Spleen (tissue), 11 donors: ENCODE data around the gene ADCY4. TPM values are rescaled to one million over a fixed set of nuclear protein-coding genes. Genes with fewer than 3 reads are reported as not detected.
"Not testable (repeated sequence)": the region's sequence is repeated elsewhere in the genome, so short reads cannot be mapped to it uniquely, and the experiment has no call there.

Source experiments
- DNase-seq: peaks from one replicate; pipeline ENCODE4 v3.0.0-alpha.2; 2020
- H3K27ac ChIP-seq, 8 donors: fragments of 200-600 bp; sonication (generic) in 7 of 8; 1 replicate in 4 of 8; 2 replicates in 4 of 8; pipeline versions ENCODE4 v1.5.0 to v1.8.0; 2016 to 2021; ENCODE audit warnings: inconsistent platforms in 4 of 8, mild to moderate bottlenecking in 4 of 8, moderate library complexity in 1 of 8
- H3K27me3 ChIP-seq, 7 donors: fragments of 200-600 bp; sonication (generic) in 6 of 7; replicated peaks in 1 of 7; 1 replicate in 4 of 7; 2 replicates in 3 of 7; pipeline versions ENCODE4 v1.5.0 to v1.8.0; 2016 to 2021; ENCODE audit warnings: inconsistent platforms in 3 of 7, mild to moderate bottlenecking in 1 of 7
- H3K36me3 ChIP-seq, 6 donors: fragments of 200-600 bp; sonication (generic) in 5 of 6; 1 replicate in 4 of 6; 2 replicates in 2 of 6; pipeline versions ENCODE4 v1.5.0 to v1.8.0; 2016 to 2021; ENCODE audit warnings: inconsistent platforms in 2 of 6
- H3K4me1 ChIP-seq, 6 donors: fragments of 200-600 bp; sonication (generic) in 5 of 6; 1 replicate in 3 of 6; 2 replicates in 3 of 6; pipeline versions ENCODE4 v1.5.0 to v1.8.0; 2016 to 2021; ENCODE audit warnings: inconsistent platforms in 3 of 6
- H3K4me3 ChIP-seq, 8 donors: fragments of 200-600 bp; sonication (generic) in 7 of 8; 1 replicate in 4 of 8; 2 replicates in 4 of 8; pipeline versions ENCODE4 v1.5.0 to v1.8.0; 2016 to 2021; ENCODE audit warnings: inconsistent platforms in 4 of 8, mild to moderate bottlenecking in 4 of 8, moderate library complexity in 2 of 8
- H3K9me3 ChIP-seq, 8 donors: fragments of 200-600 bp; sonication (generic) in 7 of 8; 1 replicate in 4 of 8; 2 replicates in 4 of 8; pipeline versions ENCODE4 v1.5.0 to v1.8.0; 2016 to 2021; ENCODE audit warnings: inconsistent platforms in 4 of 8
- POLR2A ChIP-seq, 3 donors: fragments of 450-650 bp; IDR thresholded peaks; one replicate each; pipeline ENCODE4 v1.5.1; 2017; ENCODE audit warnings: antibody characterized with exemption in 3 of 3, mild to moderate bottlenecking in 1 of 3
- POLR2AphosphoS5 ChIP-seq, 3 donors: sonication (generic); formaldehyde crosslinking; IDR thresholded peaks; one replicate each; pipeline ENCODE4 v1.5.1; 2017; ENCODE audit warnings: antibody characterized with exemption in 3 of 3
- WGBS, 5 donors: extraction: QIAGEN DNeasy Blood & Tissue Kit in 3 of 5; methylation state at CpG; one replicate each; pipeline versions ENCODE4 v1.1.5 to v1.1.7; 2013 to 2018; 5-methylcytosine and 5-hydroxymethylcytosine counted together
- intact Hi-C: fragments of 100-400 bp; cut with DNase I; formaldehyde crosslinking; loops from one replicate; pipeline ENCODE4 v1.15.0; 2023; ENCODE audit warnings: low total_unique reads
- polyA plus RNA-seq, 3 donors: library from polyadenylated mRNA; stranded (reverse); fragments of 200-250 nt; gene quantifications; one replicate each; pipeline ENCODE4 v1.2.1, GENCODE V29; 2013
- total RNA-seq, 7 donors: library from RNA; depleted of rRNA in 3 of 7; stranded (reverse); fragments of >200 nt in 3 of 7; fragmentation: NEBNext Ultra II Directional in 4 of 7; extraction: Animal tissue kit (Norgen Biotek cat#: 25700) in 4 of 7; gene quantifications; one replicate each; pipeline versions ENCODE4 v1.1.0 to v1.2.1, GENCODE V29; 2016 to 2021
- TF ChIP-seq, protein P1 (sequence below), 11 experiments: fragments of 200-600 bp in 7 of 11; fragments of 450-650 bp in 4 of 11; sonication (generic) in 4 of 11; IDR thresholded peaks in 8 of 11; conservative IDR thresholded peaks in 3 of 11; 1 replicate in 7 of 11; 2 replicates in 4 of 11; pipeline versions ENCODE4 v1.4.0 to v1.8.0; 2016 to 2021; ENCODE audit warnings: antibody characterized with exemption in 11 of 11, inconsistent platforms in 4 of 11, mild to moderate bottlenecking in 1 of 11
- donor health status: healthy with polysubstance abuse.
- donor health status: DM: no; HTN: no; CAD: no; lungs with moderate emphysema.
- donor health status: DM: no; HTN: no; CAD: no.
- donor health status: Bipolar disorder and iron deficiency.
- donor health status: healthy.
- donor health status: DM: no; HTN: no; CAD: no.
- donor health status: DM: yes; HTN: yes; CAD: no.

ADCY4 gene
- total and polyA plus RNA-seq, 10 donors = 13.0 to 114 (median 56.7) TPM

DNA sequence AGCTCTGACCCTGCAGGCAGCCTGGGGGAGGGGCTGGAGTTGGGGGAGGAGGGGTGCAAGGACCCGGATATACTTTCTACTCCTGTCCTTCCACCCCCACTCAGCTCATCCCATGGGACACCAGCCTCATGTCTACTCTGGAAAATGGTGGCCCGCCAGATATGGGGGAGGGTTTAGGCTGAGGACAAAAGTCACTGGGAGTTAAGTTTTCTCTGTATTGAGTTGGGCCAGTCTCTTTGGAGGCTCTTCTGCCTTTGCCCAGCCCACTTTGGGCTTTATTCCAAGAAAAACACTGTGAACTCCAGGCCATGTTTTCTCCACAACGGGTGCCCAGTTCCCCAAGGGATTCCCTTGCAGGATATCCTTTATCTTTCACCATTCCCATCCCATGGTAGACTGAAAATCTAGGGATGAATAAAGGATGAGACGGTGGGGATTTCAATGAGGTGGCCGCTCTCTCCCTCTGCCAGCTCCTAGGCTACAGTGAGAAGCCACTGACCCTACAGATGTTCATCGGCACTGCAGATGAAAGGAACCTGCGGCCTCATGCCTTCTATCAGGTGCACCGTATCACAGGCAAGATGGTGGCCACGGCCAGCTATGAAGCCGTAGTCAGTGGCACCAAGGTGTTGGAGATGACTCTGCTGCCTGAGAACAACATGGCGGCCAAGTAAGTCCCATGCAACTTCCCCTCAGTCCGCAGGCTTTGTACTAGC, 38.0 kb upstream of the ADCY4 start:
- peaks cover 0 to 33% (median 6%) of the 10 kb centered on the region in 7 donors for H3K27me3 ChIP-seq
- no peak for DNase-seq
- 81 to 94% (median 87%) methylated on average over 12 of the region's 12 CpGs for WGBS, 5 donors
- H3K36me3 ChIP-seq = peaks cover 0 to 7% (median 0%) of the 10 kb centered on the region in 6 donors
- peaks cover 0 to 29% (median 13%) of the 10 kb centered on the region in 6 donors for H3K4me1 ChIP-seq
- H3K4me3 ChIP-seq = no peak overlapping the region
- peak overlapping the region in 2 of 8 donors; percentile 21 to 28 for H3K27ac ChIP-seq
- no peaks in the 10 kb centered on the region for H3K9me3 ChIP-seq
- intact Hi-C loops = no loop called here
- peak in 2 of 3 donors; percentile 36 to 44 for TF ChIP-seq POLR2AphosphoS5 (IDR thresholded peaks at IDR 0.05)
- TF ChIP-seq, protein P1, sequence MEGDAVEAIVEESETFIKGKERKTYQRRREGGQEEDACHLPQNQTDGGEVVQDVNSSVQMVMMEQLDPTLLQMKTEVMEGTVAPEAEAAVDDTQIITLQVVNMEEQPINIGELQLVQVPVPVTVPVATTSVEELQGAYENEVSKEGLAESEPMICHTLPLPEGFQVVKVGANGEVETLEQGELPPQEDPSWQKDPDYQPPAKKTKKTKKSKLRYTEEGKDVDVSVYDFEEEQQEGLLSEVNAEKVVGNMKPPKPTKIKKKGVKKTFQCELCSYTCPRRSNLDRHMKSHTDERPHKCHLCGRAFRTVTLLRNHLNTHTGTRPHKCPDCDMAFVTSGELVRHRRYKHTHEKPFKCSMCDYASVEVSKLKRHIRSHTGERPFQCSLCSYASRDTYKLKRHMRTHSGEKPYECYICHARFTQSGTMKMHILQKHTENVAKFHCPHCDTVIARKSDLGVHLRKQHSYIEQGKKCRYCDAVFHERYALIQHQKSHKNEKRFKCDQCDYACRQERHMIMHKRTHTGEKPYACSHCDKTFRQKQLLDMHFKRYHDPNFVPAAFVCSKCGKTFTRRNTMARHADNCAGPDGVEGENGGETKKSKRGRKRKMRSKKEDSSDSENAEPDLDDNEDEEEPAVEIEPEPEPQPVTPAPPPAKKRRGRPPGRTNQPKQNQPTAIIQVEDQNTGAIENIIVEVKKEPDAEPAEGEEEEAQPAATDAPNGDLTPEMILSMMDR (IDR thresholded peaks at IDR 0.05 in 8 of 11, conservative IDR thresholded peaks at IDR 0.05 in 3 of 11) = no peak
- TF ChIP-seq POLR2A (IDR thresholded peaks at IDR 0.05) = no peak

DNA sequence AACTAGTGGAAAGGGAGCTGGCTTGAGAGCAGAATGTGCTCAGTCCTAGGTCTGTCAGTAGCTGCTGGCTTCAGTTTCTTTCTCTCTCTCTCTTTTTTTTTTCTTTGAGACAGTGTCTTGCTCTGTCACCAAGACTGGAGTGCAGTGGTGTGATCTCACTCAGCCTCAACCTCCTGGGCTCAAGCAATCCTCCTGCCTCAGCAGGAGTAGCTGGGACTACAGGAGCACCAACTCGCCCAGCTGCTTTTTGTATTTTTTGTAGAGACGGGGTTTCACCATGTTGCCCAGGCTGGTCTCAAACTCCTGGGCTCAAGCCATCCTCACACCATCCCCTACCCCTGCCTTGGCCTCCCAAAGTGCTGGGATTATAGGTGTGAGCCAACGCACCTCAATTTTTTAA, 36.7 kb upstream of the ADCY4 start:
- DNase-seq, intact Hi-C loops, H3K27ac ChIP-seq, H3K36me3 ChIP-seq, H3K9me3 ChIP-seq, H3K4me3 ChIP-seq: not testable (repeated sequence)
- peaks cover 0 to 43% (median 11%) of the 10 kb centered on the region in 7 donors for H3K27me3 ChIP-seq
- H3K4me1 ChIP-seq = peaks cover 8 to 42% (median 25%) of the 10 kb centered on the region in 6 donors
- WGBS, 5 donors = 87 to 94% (median 92%) methylated on average over 3 of the region's 3 CpGs

DNA sequence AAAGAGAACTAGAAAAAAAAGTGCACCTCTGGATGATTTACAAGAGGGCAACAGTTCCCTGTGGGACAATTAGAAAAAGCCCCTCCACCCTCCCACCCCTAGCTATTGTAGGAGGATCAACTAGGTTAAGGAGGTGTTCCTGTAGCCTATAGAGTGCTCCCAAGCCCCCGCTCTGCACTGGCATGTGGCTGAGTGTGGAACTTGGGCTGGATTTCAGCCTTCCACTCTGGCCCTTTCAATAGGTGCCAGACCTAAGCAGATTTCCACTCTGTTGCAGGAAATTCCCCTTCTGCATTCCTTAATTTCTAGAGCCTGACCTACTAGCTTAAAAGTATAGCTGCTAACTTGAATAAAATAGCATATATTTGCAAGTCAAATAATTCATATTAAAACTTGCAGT, 35.9 kb upstream of the ADCY4 start:
- H3K4me1 ChIP-seq = peaks cover 10 to 50% (median 34%) of the 10 kb centered on the region in 6 donors
- H3K9me3 ChIP-seq = no peaks in the 10 kb centered on the region
- peaks cover 0 to 44% (median 11%) of the 10 kb centered on the region in 7 donors for H3K27me3 ChIP-seq
- no peak overlapping the region for H3K4me3 ChIP-seq
- peaks cover 0 to 7% (median 0%) of the 10 kb centered on the region in 6 donors for H3K36me3 ChIP-seq
- TF ChIP-seq, protein P1 (IDR thresholded peaks at IDR 0.05 in 8 of 11, conservative IDR thresholded peaks at IDR 0.05 in 3 of 11) = no peak
- no peak for TF ChIP-seq POLR2AphosphoS5 (IDR thresholded peaks at IDR 0.05)
- TF ChIP-seq POLR2A (IDR thresholded peaks at IDR 0.05) = no peak
- no peak for DNase-seq
- intact Hi-C loops = no loop called here
- H3K27ac ChIP-seq = no peak overlapping the region
- WGBS, 5 donors = 45 to 81% (median 78%) methylated on average over 1 of the region's 1 CpG

DNA sequence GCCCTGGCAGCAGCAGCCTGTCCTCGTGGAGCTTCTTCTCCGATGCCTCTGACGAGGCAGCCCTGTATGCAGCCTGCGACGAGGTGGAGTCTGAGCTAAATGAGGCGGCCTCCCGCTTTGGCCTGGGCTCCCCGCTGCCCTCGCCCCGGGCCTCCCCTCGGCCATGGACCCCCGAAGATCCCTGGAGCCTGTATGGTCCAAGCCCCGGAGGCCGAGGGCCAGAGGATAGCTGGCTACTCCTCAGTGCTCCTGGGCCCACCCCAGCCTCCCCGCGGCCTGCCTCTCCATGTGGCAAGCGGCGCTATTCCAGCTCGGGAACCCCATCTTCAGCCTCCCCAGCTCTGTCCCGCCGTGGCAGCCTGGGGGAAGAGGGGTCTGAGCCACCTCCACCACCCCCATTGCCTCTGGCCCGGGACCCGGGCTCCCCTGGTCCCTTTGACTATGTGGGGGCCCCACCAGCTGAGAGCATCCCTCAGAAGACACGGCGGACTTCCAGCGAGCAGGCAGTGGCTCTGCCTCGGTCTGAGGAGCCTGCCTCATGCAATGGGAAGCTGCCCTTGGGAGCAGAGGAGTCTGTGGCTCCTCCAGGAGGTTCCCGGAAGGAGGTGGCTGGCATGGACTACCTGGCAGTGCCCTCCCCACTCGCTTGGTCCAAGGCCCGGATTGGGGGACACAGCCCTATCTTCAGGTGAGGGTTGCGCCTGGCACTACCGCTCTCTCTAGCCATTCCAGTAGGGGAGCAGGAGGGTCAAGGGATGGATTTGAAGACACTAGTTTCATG, 35.2 kb upstream of the ADCY4 start:
- H3K9me3 ChIP-seq = no peaks in the 10 kb centered on the region
- H3K27ac ChIP-seq = no peak overlapping the region

More for the DNA sequence above, 35.2 kb upstream of the ADCY4 start:
- Histone ChIP-seq H3K4me3 (no peak overlapping the region), H3K27me3 (peaks cover 0 to 50% (median 11%) of the 10 kb centered on the region in 7 donors), H3K36me3 (peaks cover 0 to 7% (median 0%) of the 10 kb centered on the region in 6 donors), H3K4me1 (peaks cover 16 to 57% (median 40%) of the 10 kb centered on the region in 6 donors)
- no peak for DNase-seq
- WGBS, 5 donors = 89 to 93% (median 90%) methylated on average over 22 to 32 of the region's 32 CpGs
- TF ChIP-seq POLR2AphosphoS5 (IDR thresholded peaks at IDR 0.05) (no peak), POLR2A (IDR thresholded peaks at IDR 0.05) (no peak)
- TF ChIP-seq, protein P1 (IDR thresholded peaks at IDR 0.05 in 8 of 11, conservative IDR thresholded peaks at IDR 0.05 in 3 of 11) = no peak
- intact Hi-C loops = loop anchor here (10.0 kb wide), 1 partner anchor 45 kb away; no protein-coding TSS in a partner anchor
